ENCODE data around the gene TBC1D22A. TPM values are rescaled to one million over a fixed set of nuclear protein-coding genes. Genes with fewer than 3 reads are reported as not detected.

Gene TBC1D22A
- polyA plus RNA-seq, 4 donors: 17.7 to 26.4 (median 21.0) TPM

DNA sequence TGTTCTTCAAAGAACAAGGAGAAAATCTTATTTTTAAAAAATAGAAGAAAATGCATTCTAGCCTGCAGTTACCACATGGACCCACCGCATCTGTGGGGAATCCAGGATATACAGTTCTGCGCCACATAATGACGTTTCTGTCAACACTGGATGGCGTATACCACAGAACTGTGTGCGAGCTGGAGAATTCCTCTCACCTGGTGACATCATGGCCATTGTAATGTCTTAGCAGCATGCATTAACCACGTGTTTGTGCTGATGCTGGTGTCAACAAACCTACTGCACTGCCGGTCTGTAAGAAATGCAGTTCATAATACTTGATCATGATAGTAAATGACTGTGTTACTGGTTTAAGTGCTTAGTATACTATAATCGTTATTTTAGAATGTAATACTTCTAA, 174.7 kb downstream of the TBC1D22A start:
- H3K27ac ChIP-seq (ENCODE audit: low read depth in 1 of 3, low read length in 2 of 3): peak overlapping the region in 2 of 3 donors; percentile 95 to 97
- 87 to 90% (median 88%) methylated on average over 8 of the region's 8 CpGs for WGBS, 3 donors
- H3K9me3 ChIP-seq (ENCODE audit: control insufficient read depth in 2 of 2, insufficient read depth in 1 of 2, low read depth in 1 of 2, low read length in 1 of 2): no peaks in the 10 kb centered on the region
- DNase-seq (no peak), FAIRE-seq (no peak)
- H3K4me3 ChIP-seq (ENCODE audit: low read depth in 1 of 3, low read length in 3 of 3): no peak overlapping the region
- peaks cover 0 to 7% (median 0%) of the 10 kb centered on the region in 3 donors for H3K36me3 ChIP-seq (ENCODE audit: control insufficient read depth in 3 of 3, insufficient read depth in 2 of 3, low read depth in 1 of 3, low read length in 3 of 3)
- H3K27me3 ChIP-seq (ENCODE audit: control insufficient read depth in 3 of 3, insufficient read depth in 3 of 3, low read length in 3 of 3): no peaks in the 10 kb centered on the region
- H3K4me1 ChIP-seq (ENCODE audit: control insufficient read depth in 3 of 3, insufficient read depth in 2 of 3, low read depth in 1 of 3, low read length in 2 of 3): peaks cover 13 to 21% (median 17%) of the 10 kb centered on the region in 3 donors

DNA sequence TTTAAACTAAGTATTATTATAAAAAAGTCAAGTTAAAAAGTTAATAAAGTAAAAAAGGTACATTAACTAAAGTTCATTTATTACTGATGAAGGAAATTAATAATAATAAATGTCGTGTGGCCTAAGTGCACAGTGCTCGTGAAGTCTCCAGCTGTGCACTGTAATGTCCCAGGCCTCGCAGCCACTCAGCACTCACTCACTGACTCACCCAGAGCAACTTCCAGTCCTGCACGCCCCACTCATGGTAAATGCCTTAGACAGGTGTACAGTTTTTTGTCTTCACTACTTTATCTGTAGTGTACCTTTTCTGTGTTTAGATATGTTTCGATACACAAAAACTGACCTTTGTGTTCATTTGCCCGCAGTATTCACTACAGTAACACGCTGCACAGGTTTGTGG, 175.5 kb downstream of the TBC1D22A start:
- Histone ChIP-seq H3K4me3 (ENCODE audit: low read depth in 1 of 3, low read length in 3 of 3) (no peak overlapping the region), H3K27ac (ENCODE audit: low read depth in 1 of 3, low read length in 2 of 3) (peak overlapping the region in 2 of 3 donors; percentile 26 to 95), H3K27me3 (ENCODE audit: control insufficient read depth in 3 of 3, insufficient read depth in 3 of 3, low read length in 3 of 3) (no peaks in the 10 kb centered on the region), H3K36me3 (ENCODE audit: control insufficient read depth in 3 of 3, insufficient read depth in 2 of 3, low read depth in 1 of 3, low read length in 3 of 3) (peaks cover 0 to 8% (median 0%) of the 10 kb centered on the region in 3 donors), H3K9me3 (ENCODE audit: control insufficient read depth in 2 of 2, insufficient read depth in 1 of 2, low read depth in 1 of 2, low read length in 1 of 2) (no peaks in the 10 kb centered on the region), H3K4me1 (ENCODE audit: control insufficient read depth in 3 of 3, insufficient read depth in 2 of 3, low read depth in 1 of 3, low read length in 2 of 3) (peaks cover 13 to 21% (median 17%) of the 10 kb centered on the region in 3 donors)
- FAIRE-seq (no peak), DNase-seq (peak; percentile 37 to 73)
- WGBS, 3 donors: 52 to 80% (median 55%) methylated on average over 7 of the region's 7 CpGs

GRCh38 chr22:46941968-46942798, 179.7 kb downstream of the TBC1D22A start:
- no peak for FAIRE-seq
- peaks cover 0 to 2% of the 10 kb centered on the region in 2 donors for H3K9me3 ChIP-seq (ENCODE audit: control insufficient read depth in 2 of 2, insufficient read depth in 1 of 2, low read depth in 1 of 2, low read length in 1 of 2)
- 75 to 90% (median 84%) methylated on average over 21 of the region's 21 CpGs for WGBS, 3 donors
- H3K27me3 ChIP-seq (ENCODE audit: control insufficient read depth in 3 of 3, insufficient read depth in 3 of 3, low read length in 3 of 3): no peaks in the 10 kb centered on the region
- peak overlapping the region in 1 of 3 donors; percentile 77 for H3K27ac ChIP-seq (ENCODE audit: low read depth in 1 of 3, low read length in 2 of 3)
- H3K4me1 ChIP-seq (ENCODE audit: control insufficient read depth in 3 of 3, insufficient read depth in 2 of 3, low read depth in 1 of 3, low read length in 2 of 3): peaks cover 0 to under 1% (median 0%) of the 10 kb centered on the region in 3 donors
- H3K4me3 ChIP-seq (ENCODE audit: low read depth in 1 of 3, low read length in 3 of 3): no peak overlapping the region
- peaks cover 0 to 8% (median 0%) of the 10 kb centered on the region in 3 donors for H3K36me3 ChIP-seq (ENCODE audit: control insufficient read depth in 3 of 3, insufficient read depth in 2 of 3, low read depth in 1 of 3, low read length in 3 of 3)
- no peak for DNase-seq

GRCh38 chr22:46942799-46943785, 180.6 kb downstream of the TBC1D22A start:
- FAIRE-seq (no peak), DNase-seq (no peak)
- Histone ChIP-seq H3K36me3 (ENCODE audit: control insufficient read depth in 3 of 3, insufficient read depth in 2 of 3, low read depth in 1 of 3, low read length in 3 of 3) (peaks cover 0 to 8% (median 0%) of the 10 kb centered on the region in 3 donors), H3K27ac (ENCODE audit: low read depth in 1 of 3, low read length in 2 of 3) (peak overlapping the region in 1 of 3 donors; percentile 77), H3K4me3 (ENCODE audit: low read depth in 1 of 3, low read length in 3 of 3) (no peak overlapping the region), H3K27me3 (ENCODE audit: control insufficient read depth in 3 of 3, insufficient read depth in 3 of 3, low read length in 3 of 3) (no peaks in the 10 kb centered on the region), H3K9me3 (ENCODE audit: control insufficient read depth in 2 of 2, insufficient read depth in 1 of 2, low read depth in 1 of 2, low read length in 1 of 2) (peaks cover 0 to 2% of the 10 kb centered on the region in 2 donors), H3K4me1 (ENCODE audit: control insufficient read depth in 3 of 3, insufficient read depth in 2 of 3, low read depth in 1 of 3, low read length in 2 of 3) (no peaks in the 10 kb centered on the region)
- 77 to 90% (median 89%) methylated on average over 22 of the region's 22 CpGs for WGBS, 3 donors

- H3K4me3 ChIP-seq (ENCODE audit: low read depth in 1 of 3, low read length in 3 of 3): no peak overlapping the region
- H3K4me1 ChIP-seq (ENCODE audit: control insufficient read depth in 3 of 3, insufficient read depth in 2 of 3, low read depth in 1 of 3, low read length in 2 of 3): no peaks in the 10 kb centered on the region
- H3K27me3 ChIP-seq (ENCODE audit: control insufficient read depth in 3 of 3, insufficient read depth in 3 of 3, low read length in 3 of 3): no peaks in the 10 kb centered on the region
- DNase-seq (no peak), FAIRE-seq (no peak)
- peaks cover 0 to 20% (median 3%) of the 10 kb centered on the region in 3 donors for H3K36me3 ChIP-seq (ENCODE audit: control insufficient read depth in 3 of 3, insufficient read depth in 2 of 3, low read depth in 1 of 3, low read length in 3 of 3)
- peaks cover 0 to 2% of the 10 kb centered on the region in 2 donors for H3K9me3 ChIP-seq (ENCODE audit: control insufficient read depth in 2 of 2, insufficient read depth in 1 of 2, low read depth in 1 of 2, low read length in 1 of 2)
- WGBS, 3 donors: 92 to 94% (median 94%) methylated on average over 7 of the region's 7 CpGs
- H3K27ac ChIP-seq (ENCODE audit: low read depth in 1 of 3, low read length in 2 of 3): no peak overlapping the region
These were observed 183.0 kb downstream of the TBC1D22A start for GRCh38 chr22:46945481-46945880.

DNA sequence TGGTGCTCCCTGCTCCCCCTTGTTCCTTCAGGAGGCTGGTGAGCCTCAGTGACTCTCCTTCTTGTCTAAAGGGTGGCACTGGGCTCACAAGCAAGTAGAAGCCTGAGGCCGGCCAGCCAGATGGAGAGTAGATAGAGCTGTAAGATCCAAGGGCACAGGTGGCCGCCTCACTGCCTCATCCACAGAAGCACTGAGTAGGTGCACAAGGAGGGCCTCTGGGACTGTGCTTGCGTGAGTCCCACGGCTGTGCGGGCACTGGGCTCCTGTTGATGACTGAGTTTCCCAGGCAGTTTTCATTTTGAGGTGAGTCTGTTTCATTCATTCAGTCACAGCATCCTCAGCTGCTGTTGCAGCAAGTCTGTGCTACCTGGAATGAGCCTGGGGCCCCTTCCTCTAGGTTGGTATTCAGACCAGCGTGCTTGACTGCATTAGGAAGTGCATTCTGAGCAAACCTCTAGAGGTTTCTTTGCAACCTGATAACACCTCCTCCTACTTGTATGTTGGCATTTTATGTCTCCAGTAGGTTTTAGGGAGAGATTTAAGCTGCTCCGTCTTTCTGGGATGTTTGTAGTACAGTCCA, 184.0 kb downstream of the TBC1D22A start:
- no peak for DNase-seq
- H3K4me3 ChIP-seq (ENCODE audit: low read depth in 1 of 3, low read length in 3 of 3): no peak overlapping the region
- peaks cover 0 to 20% (median 3%) of the 10 kb centered on the region in 3 donors for H3K36me3 ChIP-seq (ENCODE audit: control insufficient read depth in 3 of 3, insufficient read depth in 2 of 3, low read depth in 1 of 3, low read length in 3 of 3)
- no peak for FAIRE-seq
- H3K27ac ChIP-seq (ENCODE audit: low read depth in 1 of 3, low read length in 2 of 3): no peak overlapping the region
- no peaks in the 10 kb centered on the region for H3K4me1 ChIP-seq (ENCODE audit: control insufficient read depth in 3 of 3, insufficient read depth in 2 of 3, low read depth in 1 of 3, low read length in 2 of 3)
- 95 to 97% (median 95%) methylated on average over 7 of the region's 7 CpGs for WGBS, 3 donors
- peaks cover 0 to 2% of the 10 kb centered on the region in 2 donors for H3K9me3 ChIP-seq (ENCODE audit: control insufficient read depth in 2 of 2, insufficient read depth in 1 of 2, low read depth in 1 of 2, low read length in 1 of 2)
- no peaks in the 10 kb centered on the region for H3K27me3 ChIP-seq (ENCODE audit: control insufficient read depth in 3 of 3, insufficient read depth in 3 of 3, low read length in 3 of 3)

GRCh38 chr22:46947516-46948257, 185.2 kb downstream of the TBC1D22A start:
- peaks cover 0 to 24% (median 5%) of the 10 kb centered on the region in 3 donors for H3K36me3 ChIP-seq (ENCODE audit: control insufficient read depth in 3 of 3, insufficient read depth in 2 of 3, low read depth in 1 of 3, low read length in 3 of 3)
- WGBS, 3 donors: 84 to 89% (median 87%) methylated on average over 14 of the region's 14 CpGs
- H3K27me3 ChIP-seq (ENCODE audit: control insufficient read depth in 3 of 3, insufficient read depth in 3 of 3, low read length in 3 of 3): no peaks in the 10 kb centered on the region
- H3K4me1 ChIP-seq (ENCODE audit: control insufficient read depth in 3 of 3, insufficient read depth in 2 of 3, low read depth in 1 of 3, low read length in 2 of 3): no peaks in the 10 kb centered on the region
- peaks cover 0 to 2% of the 10 kb centered on the region in 2 donors for H3K9me3 ChIP-seq (ENCODE audit: control insufficient read depth in 2 of 2, insufficient read depth in 1 of 2, low read depth in 1 of 2, low read length in 1 of 2)
- no peak overlapping the region for H3K4me3 ChIP-seq (ENCODE audit: low read depth in 1 of 3, low read length in 3 of 3)
- no peak overlapping the region for H3K27ac ChIP-seq (ENCODE audit: low read depth in 1 of 3, low read length in 2 of 3)
- FAIRE-seq (no peak), DNase-seq (no peak)
